GM20000 (cell line): Measurements from ENCODE around the gene NOSTRIN.

Source experiments
- DNase-seq: peaks from one replicate; pipeline ENCODE4 v3.0.0; 2012; ENCODE audit warnings: low spot score
- CTCF ChIP-seq: IDR thresholded peaks from 2 replicates; pipeline ENCODE4 v1.5.1; 2012; ENCODE audit warnings: mild to moderate bottlenecking, control low read depth; ENCODE audit errors: extremely low read depth, missing control alignments

NOSTRIN gene

GRCh38 chr2:168825126-168825525, 22.7 kb downstream of the NOSTRIN start:
- TF ChIP-seq CTCF, result no peak
- no peak for DNase-seq

GRCh38 chr2:168830958-168831357, 28.5 kb downstream of the NOSTRIN start:
- DNase-seq, result no peak
- TF ChIP-seq CTCF, result no peak

- DNase-seq, result no peak
- no peak for TF ChIP-seq CTCF
These were observed 29.2 kb downstream of the NOSTRIN start for GRCh38 chr2:168831662-168832061.

GRCh38 chr2:168835969-168836368, 33.5 kb downstream of the NOSTRIN start:
- TF ChIP-seq CTCF, result no peak
- no peak for DNase-seq

GRCh38 chr2:168841445-168841844, 39.0 kb downstream of the NOSTRIN start:
- no peak for TF ChIP-seq CTCF
- DNase-seq, result no peak

GRCh38 chr2:168843253-168843652, 40.8 kb downstream of the NOSTRIN start:
- DNase-seq, result no peak
- no peak for TF ChIP-seq CTCF

GRCh38 chr2:168848225-168848624, 45.8 kb downstream of the NOSTRIN start:
- DNase-seq, result no peak
- TF ChIP-seq CTCF, result no peak

- no peak for TF ChIP-seq CTCF
- DNase-seq, result no peak
These were observed 47.2 kb downstream of the NOSTRIN start for GRCh38 chr2:168849610-168850009.
